GM21526 (cell line): ENCODE measurements around the gene GIGYF1.
"Not testable (repeated sequence)": the region's sequence is repeated elsewhere in the genome, so short reads cannot be mapped to it uniquely, and the experiment has no call there.

Experiments used
- ATAC-seq: cut with Tn5 transposase; IDR thresholded peaks from one replicate; pipeline ENCODE4 v1.9.1; 2021; ENCODE audit warnings: moderate library complexity; ENCODE audit not compliant: unreplicated experiment, low FRiP score

Gene GIGYF1

DNA sequence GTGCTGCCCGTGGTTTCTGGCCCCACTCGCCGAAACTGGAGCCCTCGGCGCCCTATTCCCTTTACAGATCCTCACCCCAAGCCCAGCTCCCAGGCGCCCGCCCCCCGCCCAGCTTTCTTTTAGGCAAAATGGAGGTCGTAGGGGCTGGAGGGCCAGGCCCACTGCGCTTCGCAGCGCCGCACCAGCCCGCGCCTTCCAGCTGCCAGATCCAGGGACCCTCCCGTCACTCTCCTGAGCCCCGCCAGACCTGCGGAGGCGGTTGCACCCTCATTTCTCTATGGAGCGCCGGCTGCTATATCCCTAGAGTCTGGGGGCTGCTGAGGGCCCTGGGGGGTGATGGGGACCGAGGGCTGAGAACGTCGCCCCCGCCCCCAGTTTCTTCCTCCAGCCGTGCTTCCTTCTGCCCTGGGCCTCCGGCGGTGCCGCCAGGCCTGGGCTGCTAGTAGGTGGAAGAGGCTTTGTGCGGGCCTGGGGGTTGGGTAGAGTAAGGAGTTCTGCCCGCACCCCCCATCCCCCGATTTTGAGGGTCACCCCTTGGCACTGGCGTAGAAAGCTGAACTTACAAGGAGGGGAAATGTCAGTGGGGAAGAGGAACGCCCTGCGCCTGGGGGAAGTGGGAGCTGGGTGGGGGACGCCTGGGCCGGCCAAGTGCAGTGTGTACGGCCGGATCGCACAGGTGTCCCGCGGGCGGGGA lies 19.5 kb downstream of the GIGYF1 start:
- no peak for ATAC-seq

DNA sequence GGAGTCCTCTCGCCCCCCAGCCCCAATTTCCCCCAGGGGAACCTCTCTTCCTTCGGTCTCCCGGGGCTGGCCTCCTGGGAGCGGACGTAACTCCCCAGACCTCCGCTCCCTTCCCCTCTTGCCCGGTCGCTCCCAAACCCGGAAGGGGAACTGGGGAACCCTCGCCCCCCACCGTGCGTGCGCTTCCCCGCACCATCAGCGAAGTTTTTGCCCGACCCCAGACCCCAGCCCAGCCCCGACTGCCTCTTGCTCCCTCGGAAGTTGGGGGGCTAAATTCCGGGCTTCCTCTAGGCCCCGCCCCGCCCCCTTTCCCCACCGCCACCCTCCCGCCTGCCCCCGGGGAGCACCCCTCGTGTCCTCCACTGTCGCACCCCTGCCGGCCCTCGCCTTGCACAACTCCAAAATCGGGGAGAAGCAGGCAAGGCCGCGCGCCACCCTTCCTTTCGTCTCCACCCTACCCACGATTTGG lies 20.1 kb downstream of the GIGYF1 start:
- ATAC-seq: no peak

DNA sequence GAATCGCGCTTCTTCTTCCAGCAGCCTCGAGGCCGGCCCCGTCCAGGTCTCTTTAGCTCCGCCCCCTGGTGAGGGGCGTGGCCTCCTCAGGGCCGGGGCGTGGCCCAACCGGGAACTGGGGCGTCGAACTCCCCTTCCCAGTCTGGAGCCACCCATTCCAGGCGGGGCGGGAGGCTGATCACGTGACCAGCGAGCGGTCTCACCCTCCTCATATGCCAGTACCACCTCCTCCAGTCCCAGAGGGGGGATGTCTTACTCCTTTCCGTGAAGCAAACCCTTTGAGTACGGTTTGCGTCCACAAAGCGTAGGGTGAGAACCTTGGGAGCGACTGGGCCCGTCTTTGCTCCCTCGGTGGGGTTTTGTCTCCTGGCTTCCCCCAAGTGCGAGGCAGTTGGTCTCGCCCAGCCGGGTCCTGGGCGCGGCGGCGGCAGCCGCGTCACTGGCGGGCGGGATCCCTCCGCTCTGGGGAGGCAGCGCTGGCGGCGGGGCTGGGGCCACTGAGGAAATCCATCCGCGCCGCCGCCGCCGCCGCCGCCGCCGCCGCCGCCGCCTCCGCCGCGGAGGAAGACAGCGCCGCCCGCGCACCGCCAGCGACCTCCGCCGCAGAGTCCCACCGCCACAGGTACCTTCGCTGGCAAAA lies 20.6 kb downstream of the GIGYF1 start, which contains the start of gene GNB2:
TSS of gene GNB2 (plus strand) at position 439 of the 640 bp plus-strand sequence. CDS start 2,526 bp downstream, outside the sequence.
- peak; percentile 50 for ATAC-seq

DNA sequence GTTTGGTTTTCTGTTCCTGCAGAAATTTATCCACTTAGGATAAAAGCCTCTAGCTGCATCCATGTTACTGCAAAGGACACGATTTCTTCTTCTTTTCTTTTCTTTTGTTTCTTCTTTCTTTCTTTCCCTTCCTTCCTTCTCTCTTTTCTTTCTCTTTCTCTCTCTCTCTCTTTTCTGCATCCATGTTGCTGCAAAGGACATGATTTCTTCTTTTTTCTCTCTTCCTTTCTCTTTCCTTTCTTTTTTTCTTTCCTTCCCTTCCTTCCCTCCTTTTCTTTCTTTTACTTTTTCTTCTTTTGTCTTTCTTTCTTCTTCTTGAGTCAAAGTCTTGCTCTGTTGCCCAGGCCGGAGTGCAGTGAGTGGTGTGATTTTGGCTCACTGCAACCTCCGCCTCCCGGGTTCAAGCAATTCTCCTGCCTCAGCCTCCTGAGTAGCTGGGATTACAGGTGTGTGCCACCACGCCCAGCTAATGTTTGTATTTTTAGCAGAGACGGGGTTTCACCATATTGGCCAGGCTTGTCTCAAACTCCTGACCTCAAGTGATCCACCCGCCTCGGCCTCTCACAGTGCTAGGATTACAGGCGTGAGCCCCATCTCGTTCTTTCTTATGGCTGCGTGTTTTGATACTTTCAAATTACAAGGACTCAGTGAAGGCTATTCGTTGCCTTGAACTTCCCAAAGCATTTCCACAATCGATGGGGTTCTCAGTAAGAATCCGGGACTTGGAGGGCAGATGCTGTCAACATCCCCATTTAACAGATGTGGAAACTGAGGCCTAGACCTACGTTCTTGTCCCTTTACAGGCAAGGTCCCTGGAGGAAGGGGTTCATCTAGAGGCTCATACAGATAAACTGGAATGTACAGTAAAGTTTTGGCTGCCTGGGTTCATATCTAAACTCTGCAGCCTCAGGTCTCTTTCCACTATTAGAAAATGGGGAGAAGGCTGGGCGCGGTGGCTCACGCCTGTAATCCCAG lies 22.4 kb downstream of the GIGYF1 start:
- no peak for ATAC-seq

DNA sequence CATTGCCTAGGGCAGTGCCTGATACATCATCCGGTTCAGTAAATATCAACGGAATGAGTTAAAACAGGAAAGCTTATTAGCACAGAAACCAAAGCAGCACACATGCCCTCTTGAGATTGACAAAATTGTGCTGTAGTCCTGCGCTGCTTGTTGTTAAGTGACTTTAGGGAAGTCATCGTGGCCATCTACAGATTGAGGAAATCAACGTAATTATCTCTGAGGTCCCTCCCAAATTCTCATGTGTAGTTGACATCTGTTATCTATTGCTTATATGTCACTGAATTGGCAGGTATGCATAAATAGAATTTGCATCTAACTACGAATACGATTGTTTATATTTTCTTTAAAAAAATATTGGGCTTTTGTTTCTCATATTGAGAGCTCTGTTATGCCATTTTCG lies 24.0 kb downstream of the GIGYF1 start:
- ATAC-seq: no peak

DNA sequence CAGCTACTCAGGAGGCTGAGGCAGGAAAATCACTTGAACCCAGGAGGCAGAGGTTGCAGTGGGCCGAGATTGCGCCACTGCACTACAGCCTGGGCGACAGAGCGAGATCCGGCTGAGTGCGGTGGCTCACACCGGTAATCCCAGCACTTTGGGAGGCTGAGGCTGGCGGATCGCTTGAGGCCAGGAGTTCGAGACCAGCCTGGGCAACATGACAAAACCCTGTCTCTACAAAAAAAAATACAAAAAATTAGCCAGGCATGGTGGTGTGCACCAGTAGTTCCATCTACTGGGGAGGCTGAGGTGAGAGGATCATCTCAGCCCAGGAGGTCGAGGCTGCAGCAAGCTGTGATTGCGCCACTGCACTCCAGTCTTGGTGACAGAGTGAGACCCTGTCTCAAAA lies 24.9 kb downstream of the GIGYF1 start:
- ATAC-seq: not testable (repeated sequence)

DNA sequence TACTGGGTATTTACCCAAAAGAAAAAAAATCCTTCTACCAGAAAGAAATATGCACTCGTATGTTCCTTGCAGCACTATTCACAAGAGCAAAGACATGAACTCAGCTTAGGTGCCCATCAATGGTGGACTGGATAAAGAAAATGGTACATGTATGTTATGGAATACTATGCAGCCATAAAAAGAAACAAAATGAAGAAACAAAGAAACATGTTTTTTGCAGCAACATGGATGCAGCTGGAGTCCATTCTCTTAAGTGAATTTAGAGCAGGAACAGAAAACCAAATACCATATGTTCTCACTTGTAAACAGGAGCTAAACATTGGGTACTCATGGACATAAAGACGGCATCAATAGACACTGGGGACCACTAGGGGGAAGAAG lies 26.0 kb downstream of the GIGYF1 start:
- no peak for ATAC-seq

DNA sequence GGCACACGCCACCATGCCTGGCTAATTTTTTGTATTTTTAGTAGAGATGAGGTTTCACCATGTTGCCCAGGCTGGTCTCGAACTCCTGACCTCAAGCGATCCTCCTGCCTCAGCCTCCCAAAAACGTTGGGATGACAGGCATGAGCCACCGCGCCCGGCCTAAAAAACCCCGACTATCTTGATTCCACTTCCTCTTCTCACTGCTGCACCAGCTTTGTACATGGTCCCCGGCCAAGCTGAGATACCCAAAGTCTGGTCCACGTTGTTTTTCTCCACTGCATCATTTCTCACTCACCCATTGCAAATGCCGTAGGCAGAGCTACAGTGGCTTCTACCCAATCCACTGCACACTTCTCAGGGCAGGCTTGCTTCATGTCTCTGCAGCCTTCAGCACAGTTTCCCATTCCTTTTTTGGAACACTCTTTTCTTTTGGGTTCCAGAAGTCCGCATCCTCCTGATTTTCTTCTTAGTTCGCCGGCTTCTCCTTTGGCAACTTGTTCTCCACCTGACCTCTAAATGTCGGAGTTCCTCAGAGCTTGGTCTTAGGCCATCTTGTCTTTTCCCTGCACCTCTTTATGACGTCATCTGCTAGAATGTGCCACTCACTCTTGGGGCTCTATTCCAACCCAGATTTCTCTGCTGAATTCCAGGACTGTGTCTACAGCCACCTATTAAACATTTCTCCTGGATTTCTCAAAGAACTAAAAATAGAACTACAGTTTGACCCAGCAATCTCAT lies 26.6 kb downstream of the GIGYF1 start:
- ATAC-seq: no peak

DNA sequence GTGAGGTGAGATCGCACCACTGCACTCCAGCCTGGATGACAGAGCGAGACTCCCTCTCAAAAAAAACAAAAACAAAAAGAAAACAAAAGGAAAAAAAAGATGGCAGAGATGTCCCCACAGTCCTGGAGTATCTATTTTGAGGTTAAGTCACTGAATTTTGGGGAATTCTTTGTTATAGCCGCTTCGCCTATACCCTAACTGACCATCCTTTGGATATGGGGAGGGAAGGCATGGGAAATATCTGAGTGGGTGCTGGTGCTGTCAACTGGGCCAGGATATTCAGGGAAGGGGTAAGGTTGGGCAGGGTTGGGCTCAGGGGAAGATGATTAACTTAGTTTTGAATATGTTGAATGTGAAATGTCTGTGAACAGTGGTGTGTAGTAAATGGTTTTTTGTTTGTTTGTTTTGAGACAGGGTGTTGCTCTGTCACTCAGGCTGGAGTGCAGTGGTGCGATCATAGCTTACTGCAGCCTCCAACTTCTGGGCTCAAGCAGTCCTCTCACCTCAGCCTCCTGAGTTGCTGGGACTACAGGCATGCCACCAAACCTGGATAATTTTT lies 28.8 kb downstream of the GIGYF1 start:
- no peak for ATAC-seq

DNA sequence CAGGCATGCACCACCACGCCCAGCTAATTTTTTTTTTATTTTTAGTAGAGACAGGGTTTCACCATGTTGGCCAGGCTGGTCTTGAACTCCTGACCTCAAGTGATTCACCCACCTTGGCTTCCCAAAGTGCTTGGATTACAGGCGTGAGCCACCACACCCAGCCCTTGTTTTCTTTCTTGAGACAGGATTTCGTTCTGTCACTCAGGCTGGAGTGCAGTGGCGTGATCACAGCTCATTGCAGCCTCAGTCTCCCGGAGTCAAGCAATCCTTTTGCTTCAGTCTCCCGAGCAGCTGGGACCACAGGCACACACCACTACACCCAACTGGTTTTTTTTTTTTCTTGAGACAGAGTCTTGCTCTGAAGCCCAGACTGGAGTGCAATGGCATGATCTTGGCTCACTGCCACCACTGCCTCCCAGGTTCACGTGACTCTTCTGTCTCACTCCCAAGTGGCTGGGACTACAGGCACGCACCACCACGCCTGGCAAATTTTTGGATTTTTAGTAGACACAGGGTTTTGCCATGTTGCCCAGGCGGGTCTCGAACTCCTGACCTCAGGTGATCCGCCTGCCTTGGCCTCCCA lies 31.8 kb downstream of the GIGYF1 start:
- ATAC-seq: not testable (repeated sequence)

DNA sequence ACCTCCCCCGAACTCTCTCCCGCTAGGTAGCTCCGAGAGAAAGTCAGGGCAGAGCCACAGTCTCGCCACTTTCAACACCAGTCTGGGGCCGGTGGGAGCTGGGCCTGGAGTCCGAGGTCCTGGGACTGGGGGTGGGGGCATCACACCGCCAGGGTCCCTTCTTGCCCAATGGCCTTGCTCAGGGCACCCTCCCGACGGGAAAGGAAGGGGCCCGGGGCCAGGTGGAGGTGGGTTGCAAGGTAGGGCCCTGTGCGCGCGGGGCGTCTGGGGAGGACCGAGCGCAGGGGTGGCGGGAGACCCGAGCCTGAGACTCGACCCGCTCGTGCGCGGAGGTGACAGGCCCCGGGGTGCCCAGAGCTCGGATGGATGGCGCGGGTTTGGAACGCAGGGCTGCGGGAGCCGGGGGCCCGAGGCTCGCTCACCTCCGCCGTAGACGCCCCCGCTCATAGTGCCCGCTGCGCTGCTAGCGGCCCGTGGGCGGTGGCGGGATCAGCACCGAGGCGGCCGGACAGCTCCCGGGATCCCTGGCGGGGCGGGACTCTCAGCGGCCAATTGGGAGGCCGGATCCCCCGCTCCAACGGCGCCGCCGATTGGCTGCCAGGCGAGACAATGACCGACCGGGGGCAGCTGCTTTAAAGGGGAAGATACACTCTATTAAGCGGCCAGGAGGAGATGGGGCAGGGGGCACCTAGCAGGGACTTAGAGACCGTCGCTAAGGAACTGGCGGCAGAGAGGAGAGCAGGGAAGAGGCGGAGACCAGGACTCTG lies 38.0 kb downstream of the GIGYF1 start, which contains the start of gene ACTL6B:
TSS of gene ACTL6B (minus strand) at position 541 of the 767 bp plus-strand sequence. CDS start at position 447, 94 bp downstream.
- ATAC-seq: no peak

DNA sequence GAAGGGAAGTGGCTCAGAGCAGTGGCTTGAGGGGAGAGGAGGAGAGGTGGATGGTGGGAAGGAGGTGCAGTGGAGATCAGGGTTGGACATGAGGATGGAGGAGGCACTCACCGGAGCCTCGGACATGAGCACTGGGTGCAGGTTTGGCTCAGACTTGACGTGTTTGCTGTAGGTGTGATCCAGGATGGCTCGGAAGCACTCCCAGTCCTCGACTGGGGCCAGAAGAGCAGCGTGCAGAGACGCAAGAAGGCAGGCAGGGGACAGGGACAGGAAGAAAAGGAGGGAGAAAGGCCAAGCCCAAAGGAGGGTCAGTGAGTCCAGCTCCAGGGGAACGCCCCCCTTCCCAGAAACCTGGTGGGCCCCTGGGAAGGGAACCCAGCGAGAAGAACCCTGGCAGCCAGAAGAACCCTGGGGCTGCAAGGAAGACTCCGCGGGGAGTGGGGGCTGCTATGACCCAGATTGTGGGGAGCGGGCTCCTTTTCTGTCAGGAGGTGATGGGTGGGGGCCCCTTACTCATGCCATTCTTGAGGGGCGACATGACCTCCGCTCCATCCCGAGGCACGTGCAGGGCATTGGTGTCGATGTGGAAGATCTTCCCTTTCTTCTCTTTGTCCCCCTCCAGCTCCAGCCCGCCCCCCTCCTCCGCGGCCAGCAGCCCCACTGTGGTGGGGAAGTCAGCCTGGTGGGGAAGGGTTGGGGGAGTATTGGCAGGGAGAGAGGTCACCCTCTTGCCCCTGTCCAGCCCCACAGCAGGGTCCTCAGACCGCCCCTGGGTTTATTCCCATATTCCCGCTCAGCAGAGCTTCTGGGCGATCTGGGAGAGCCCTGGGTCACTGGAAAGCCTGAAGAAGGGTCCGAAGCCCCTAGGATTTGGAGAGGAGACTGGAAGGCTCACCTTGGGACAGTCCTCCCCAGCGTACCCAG lies 38.9 kb downstream of the GIGYF1 start:
- no peak for ATAC-seq

DNA sequence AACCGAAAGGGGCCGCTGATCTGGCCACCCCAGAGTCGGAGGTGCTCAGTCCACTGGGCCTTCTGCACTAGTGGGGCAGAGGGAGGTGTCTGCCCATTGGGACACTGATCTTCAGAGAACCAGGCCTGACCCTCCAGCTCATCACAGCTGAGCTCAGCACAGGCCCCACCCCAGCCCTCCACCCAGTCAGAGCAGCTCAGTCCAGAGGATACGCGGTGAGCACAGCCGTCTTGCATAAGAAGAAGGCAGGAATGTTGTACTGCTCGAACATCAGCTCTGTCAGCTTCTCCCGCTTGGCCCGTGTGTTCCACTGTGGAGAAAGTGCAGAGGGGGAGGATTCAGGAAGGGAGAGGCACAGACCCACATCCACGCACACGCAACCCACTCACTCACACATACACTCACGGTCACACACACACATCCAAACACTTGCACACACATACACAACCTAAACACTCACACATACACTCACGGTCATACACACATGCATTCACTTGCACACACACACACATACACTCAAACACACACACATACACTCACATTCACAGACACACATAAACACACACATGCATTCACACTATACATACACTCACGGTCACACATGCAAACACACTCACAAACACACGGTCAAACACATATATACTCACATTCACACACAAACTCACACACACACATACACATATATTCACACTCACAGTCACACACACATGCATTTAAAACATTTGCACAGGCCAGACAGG lies 44.1 kb downstream of the GIGYF1 start:
- no peak for ATAC-seq

DNA sequence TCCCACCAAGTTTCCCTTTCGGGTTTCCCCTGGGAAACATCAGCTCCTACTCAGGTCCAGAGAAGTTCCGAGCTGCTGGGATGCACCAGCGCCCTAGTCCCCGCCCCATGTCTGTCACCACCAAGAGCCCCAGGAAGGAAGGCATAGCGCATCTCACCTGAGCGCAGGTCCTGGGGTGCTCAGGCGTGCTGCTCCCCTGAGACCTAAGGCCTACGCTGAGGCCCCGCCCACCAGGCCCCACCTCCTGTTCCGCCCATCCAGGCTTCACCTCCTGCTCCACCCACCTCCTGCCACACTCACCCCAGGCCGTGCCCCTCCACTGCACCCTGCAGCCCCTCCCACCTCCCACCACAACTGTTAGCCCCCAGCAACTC lies 51.5 kb downstream of the GIGYF1 start:
- ATAC-seq: no peak

DNA sequence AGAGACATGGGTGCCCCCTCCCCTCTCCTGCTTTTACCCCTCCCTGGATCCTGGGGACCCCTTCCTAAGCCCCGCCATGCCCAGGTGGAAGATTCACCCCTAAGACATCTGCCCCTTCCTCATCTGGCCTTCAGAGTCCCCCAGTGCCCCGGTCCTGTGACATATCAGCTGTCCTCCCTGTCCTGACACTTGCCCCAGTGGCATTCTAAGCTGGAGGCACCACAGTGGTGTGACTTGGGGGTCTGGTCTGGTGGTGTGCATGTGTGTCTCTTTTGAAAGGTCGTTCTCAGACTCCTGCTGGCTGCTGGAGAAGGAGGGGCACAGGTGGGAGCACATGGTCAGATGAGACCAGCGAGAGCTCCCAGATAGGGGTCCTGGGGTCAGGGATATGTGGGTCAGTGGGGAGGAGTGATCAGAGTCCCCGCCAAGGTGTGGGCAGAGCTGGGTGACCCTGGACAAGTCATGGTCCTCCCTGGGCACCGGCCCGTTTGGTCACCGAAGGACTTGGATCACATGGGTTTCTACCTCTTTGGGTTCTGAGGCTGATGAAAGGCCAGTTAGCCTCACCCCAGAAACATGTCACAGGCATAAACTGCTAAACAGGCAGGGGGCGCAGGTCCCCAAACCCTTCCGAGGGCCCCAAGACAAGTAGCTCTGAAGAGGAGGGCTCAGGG lies 52.1 kb downstream of the GIGYF1 start:
- no peak for ATAC-seq

DNA sequence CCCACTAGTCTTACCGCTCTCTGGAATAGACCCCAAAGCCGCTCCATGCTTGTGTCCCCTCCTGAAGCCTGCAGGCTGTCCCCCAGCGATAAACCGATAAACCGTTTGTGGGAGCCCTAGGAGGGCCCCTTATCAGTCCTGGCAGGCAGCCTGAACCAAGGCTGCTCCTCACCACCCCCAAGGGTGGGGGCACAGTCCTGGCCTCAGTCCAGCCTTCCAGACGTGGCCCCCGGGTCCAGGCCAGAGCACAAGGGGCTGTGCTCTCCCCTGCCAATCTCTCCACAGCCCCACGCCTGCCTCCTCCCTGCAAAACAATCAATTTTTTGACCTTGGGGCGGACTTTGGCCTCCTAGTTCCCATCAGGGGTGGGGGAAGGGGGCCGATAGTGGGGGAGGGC lies 52.6 kb downstream of the GIGYF1 start, which contains the start of gene TFR2:
TSS of gene TFR2 (minus strand) at position 90 of the 397 bp plus-strand sequence. CDS start at position 47, 43 bp downstream.
- no peak for ATAC-seq
